ENCODE measurements around the gene FAM98B. TPM values are rescaled to one million over a fixed set of nuclear protein-coding genes. Genes with fewer than 3 reads are reported as not detected.
A peak's percentile ranks its signal among the peaks of the same experiment; 100 is the strongest.

The FAM98B gene
- total and polyA plus RNA-seq, 10 of the 15 experiments (the other 5 are each of a cell fraction or from before 2014, with no cell fraction given), result 1.3 to 36.7 (median 10.9) TPM

DNA sequence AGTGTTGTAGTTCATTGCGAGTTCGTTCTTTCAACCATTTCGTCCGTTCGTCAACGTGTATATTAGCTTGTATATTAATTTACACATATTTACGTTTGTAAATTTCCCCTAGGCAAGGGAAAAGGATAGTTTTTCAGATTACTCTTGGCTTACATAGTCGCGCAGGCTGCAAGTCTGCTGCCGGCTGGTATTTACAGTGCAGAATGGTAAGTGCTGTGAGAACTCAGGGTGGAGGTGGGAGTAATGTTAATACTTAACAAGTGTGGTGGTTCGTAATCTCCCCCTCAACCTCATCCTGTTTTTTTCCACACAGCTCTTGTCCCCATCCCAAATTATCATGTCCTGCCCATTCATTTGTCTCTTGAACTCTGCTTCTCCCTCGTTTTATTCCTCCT, 766 bp downstream of the FAM98B start (continued):
- TF ChIP-seq, protein P1, sequence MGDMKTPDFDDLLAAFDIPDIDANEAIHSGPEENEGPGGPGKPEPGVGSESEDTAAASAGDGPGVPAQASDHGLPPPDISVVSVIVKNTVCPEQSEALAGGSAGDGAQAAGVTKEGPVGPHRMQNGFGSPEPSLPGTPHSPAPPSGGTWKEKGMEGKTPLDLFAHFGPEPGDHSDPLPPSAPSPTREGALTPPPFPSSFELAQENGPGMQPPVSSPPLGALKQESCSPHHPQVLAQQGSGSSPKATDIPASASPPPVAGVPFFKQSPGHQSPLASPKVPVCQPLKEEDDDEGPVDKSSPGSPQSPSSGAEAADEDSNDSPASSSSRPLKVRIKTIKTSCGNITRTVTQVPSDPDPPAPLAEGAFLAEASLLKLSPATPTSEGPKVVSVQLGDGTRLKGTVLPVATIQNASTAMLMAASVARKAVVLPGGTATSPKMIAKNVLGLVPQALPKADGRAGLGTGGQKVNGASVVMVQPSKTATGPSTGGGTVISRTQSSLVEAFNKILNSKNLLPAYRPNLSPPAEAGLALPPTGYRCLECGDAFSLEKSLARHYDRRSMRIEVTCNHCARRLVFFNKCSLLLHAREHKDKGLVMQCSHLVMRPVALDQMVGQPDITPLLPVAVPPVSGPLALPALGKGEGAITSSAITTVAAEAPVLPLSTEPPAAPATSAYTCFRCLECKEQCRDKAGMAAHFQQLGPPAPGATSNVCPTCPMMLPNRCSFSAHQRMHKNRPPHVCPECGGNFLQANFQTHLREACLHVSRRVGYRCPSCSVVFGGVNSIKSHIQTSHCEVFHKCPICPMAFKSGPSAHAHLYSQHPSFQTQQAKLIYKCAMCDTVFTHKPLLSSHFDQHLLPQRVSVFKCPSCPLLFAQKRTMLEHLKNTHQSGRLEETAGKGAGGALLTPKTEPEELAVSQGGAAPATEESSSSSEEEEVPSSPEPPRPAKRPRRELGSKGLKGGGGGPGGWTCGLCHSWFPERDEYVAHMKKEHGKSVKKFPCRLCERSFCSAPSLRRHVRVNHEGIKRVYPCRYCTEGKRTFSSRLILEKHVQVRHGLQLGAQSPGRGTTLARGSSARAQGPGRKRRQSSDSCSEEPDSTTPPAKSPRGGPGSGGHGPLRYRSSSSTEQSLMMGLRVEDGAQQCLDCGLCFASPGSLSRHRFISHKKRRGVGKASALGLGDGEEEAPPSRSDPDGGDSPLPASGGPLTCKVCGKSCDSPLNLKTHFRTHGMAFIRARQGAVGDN (IDR thresholded peaks at IDR 0.05), result no peak
- TF ChIP-seq MEF2A (IDR thresholded peaks at IDR 0.05; ENCODE audit: insufficient read depth, low read depth, low read length), result no peak

DNA sequence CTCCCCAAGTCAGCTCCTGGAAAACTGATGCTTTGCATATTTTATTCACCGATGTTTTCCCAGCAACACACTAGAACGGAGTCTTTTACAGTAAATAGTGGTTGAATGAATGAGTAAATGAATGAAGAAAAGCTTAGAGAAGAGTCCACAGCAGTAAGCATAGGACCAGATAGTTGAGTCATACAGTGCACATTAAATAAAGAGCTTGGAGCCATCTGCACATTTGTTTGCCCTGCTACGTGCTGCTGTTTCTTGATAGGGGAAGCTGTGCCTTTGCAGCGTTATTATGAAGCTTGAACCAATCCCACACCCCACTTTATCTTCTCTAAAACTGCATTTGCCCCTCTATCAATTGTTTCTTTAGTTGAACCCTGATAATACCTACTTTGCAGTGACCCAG, 1.2 kb downstream of the FAM98B start:
- ChIA-PET SMC1A (ENCODE audit: uncharacterized antibody, unreplicated experiment) (interaction anchor here (0.8 to 3.7 kb wide), 15 partner anchors 8 to 459 kb away, joined by 3 to 51 read pairs (median 7); no protein-coding TSS in a partner anchor), CTCF (interaction anchor here (0.7 to 3.7 kb wide), 18 partner anchors 8 to 452 kb away, joined by 3 to 54 read pairs (median 6); partner anchors contain the start of gene RASGRP1), RAD21 (ENCODE audit: unreplicated experiment) (interaction anchor here (0.7 to 3.2 kb wide), 11 partner anchors 9 to 251 kb away, joined by 3 to 44 read pairs (median 7); no protein-coding TSS in a partner anchor), POLR2A (interaction anchor here (1.0 to 2.6 kb wide), 7 partner anchors 9 to 242 kb away, joined by 3 to 22 read pairs (median 5); no protein-coding TSS in a partner anchor)
- no peaks in the 10 kb centered on the region for H4K20me1 ChIP-seq (ENCODE audit: control insufficient read depth, insufficient read depth)
- in situ Hi-C loops (cut with MboI) (no loop called here), intact Hi-C loops (cut with micrococcal nuclease; ENCODE audit: unreplicated experiment) (loop anchor here (5.0 kb wide), 1 partner anchor 107 kb away; the partner anchor contains the start of gene RASGRP1)
- ATAC-seq, result peak; percentile 35
- H3K4me2 ChIP-seq (ENCODE audit: control insufficient read depth, insufficient read depth), result peak overlapping the region; percentile 81
- DNase-seq (ENCODE audit: low read depth, low spot score), result no peak
- 0% methylated on average over 4 of the region's 4 CpGs for WGBS (ENCODE audit: insufficient coverage, insufficient replicate concordance, low lambda C conversion rate, missing lambda C conversion rate)
- TF ChIP-seq ZNF207 (IDR thresholded peaks at IDR 0.05; ENCODE audit: borderline replicate concordance), result no peak
- TF ChIP-seq, protein P2, sequence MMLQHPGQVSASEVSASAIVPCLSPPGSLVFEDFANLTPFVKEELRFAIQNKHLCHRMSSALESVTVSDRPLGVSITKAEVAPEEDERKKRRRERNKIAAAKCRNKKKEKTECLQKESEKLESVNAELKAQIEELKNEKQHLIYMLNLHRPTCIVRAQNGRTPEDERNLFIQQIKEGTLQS (IDR thresholded peaks at IDR 0.05; ENCODE audit: borderline replicate concordance, extremely low read depth, low read depth, low read length), result no peak
- no peak for TF ChIP-seq IKZF2 (IDR thresholded peaks at IDR 0.05)
- peaks cover 3% of the 10 kb centered on the region; the same call in 1 of the 2 replicates for H3K4me1 ChIP-seq (ENCODE audit: control insufficient read depth, insufficient read depth, low read length)
- peaks cover 60% of the 10 kb centered on the region for H3K79me2 ChIP-seq (ENCODE audit: control insufficient read depth, insufficient read depth, low read length)
- H2AFZ ChIP-seq (ENCODE audit: control insufficient read depth, low read depth, low read length), result no peak overlapping the region
- no peaks in the 10 kb centered on the region; a peak in 1 of 4 replicates for H3K36me3 ChIP-seq (ENCODE audit: control insufficient read depth in 2 of 2, insufficient read depth in 2 of 2, low read length in 1 of 2)
- no peaks in the 10 kb centered on the region for H3K27me3 ChIP-seq (replicated peaks in 1 of 2; ENCODE audit: control insufficient read depth in 2 of 2, insufficient read depth in 2 of 2, low read length in 1 of 2)
- no peak for FAIRE-seq
- H3K27ac ChIP-seq (ENCODE audit: control insufficient read depth, insufficient read depth), result peak overlapping the region; percentile 85; the same call in 1 of the 2 replicates
- peak overlapping the region; percentile 92 for H3K9ac ChIP-seq (ENCODE audit: control insufficient read depth, insufficient read depth, low read length)
- no TSS peak for BruUV-seq (replicated peaks)
- H3K9me3 ChIP-seq (replicated peaks; ENCODE audit: control insufficient read depth, insufficient read depth, low read length), result no peaks in the 10 kb centered on the region
- peak overlapping the region; percentile 84 for H3K4me3 ChIP-seq

Measured in GM12878 (cell line).